ENCODE data around the gene BICRA.
"Not testable (repeated sequence)": the region's sequence is repeated elsewhere in the genome, so short reads cannot be mapped to it uniquely, and the experiment has no call there.

The BICRA gene

DNA sequence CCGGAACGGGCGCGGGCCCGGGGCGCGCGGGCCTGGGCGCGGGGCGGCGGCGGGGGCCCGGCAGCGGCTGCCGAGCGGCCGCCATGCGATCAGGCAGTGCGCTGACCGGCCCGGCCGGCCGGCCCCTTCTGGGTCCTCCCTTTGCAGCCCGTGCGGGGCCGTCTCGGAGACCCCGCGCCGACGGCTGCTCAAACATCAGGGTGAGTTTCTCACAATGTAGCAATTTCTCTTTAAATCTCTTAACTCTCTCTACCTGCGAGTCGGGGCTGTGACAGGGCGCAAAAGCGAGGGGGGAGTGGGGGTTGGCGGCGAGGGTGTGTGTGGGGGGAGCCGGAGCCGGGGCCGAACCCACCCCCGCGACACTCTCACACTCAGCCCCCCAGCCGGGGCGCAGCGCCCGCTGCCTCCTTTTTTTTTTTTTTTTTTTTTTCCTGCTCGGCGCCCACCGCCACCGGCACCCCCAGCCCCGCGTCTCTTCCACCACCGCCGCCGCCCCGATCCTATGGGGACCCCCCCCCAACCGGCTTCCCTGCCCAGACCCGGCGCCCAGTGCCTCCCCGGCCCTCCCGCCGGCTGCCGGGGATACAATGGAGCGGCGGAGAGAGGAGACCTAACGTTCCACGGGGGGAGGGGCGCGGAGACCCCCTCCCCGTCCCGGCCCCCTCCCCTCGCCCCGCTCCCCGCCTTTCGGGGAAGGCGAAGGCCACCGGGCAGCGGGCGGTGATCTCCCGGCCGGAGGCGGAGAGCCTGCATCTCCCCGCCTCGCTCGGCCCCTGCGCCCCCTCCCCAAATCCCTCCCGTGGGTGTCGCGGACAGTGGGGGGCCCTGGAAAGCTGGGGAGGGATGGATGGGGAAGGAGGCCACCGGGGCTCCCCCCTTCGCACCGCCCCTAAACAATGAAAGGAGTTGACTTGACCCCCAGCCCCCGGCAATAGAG lies at the start of gene BICRA:
TSS of gene BICRA (plus strand) at position 166 of the 937 bp plus-strand sequence. CDS start 64,441 bp downstream, outside the sequence.
- peak; percentile 94 for DNase-seq

DNA sequence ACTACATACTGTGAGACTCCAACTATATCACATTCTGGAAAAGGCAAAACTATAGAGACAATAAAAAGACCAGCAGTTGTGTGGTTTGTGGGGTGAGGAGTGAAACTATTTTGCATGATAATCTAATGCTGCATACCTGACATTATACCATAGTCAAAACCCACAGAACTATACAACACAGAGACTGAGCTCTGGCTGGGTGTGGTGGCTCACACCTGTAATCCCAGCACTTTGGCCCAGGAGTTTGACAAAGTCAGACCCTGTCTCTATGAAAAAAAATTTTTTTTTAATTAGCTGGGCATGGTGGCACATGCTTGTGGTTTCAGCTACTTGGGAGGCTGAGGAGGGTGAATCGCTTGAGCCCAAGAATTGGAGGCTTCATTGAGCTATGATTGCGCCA lies 47.9 kb upstream of the BICRA start:
- DNase-seq, result no peak

DNA sequence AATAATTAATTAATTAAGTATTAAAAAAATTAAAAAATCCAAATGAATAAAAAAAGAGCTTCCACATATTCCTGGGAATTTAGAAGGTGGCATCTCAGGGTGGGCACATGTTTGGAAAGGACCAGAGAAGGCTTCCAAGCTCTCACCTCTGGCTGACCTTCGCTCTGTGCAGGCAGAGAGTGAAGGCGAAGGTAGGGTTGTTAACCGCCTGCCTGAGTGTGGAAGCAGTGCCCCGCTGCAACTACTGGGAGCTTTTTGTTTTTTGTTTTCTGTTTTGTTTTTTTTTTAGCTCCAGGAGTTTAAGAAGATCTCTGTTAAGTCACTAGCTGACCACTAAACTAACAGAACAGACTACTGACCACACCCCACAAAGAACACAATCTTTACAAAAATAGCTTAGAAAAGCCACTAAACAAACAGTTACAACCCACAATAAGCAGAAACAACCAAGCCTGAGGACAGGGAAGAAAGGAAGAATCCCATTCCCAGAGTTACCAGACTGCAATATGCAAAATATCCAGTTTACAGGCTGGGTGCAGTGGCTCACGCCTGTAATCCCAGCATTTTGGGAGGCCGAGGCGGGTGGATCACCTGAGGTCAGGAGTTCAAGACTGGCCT lies 47.4 kb upstream of the BICRA start:
- DNase-seq, result no peak

DNA sequence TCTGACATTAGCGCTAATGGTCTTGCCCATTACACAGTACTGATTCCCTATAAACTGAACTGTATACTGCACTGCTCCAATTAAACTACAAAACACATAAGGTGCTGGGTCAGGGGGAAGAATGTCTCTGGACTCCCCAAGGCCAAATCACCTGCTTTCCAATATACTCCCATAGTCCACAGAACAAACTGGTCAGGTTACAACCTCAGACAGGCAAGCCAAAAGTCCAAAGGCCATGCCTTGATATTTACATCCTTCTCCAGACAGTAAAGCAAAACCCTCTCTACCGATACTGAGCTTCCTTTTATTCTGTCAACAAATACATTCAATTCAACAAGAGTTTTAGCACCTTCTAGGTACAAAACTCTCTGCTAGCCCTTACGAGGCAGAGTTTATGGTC lies 44.9 kb upstream of the BICRA start:
- no peak for DNase-seq

DNA sequence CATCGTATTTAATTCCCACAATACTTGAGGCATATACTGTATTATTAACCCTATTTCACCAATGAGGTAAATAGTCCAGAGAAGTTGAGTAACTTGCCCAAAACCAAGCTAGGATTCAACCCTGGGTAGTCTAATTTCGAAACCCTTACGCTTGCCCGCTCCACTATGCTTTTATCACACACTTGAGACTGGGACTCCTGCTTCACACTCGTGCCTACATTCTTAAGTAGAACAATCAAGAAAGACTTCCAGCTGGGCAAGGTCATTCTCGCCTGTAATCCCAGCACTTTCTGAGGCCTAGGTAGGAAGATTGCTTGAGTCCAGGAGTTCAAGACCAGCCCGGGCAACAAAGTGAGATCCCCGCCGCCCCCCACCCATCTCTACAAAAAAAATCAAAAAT lies 39.6 kb upstream of the BICRA start:
- no peak for DNase-seq

DNA sequence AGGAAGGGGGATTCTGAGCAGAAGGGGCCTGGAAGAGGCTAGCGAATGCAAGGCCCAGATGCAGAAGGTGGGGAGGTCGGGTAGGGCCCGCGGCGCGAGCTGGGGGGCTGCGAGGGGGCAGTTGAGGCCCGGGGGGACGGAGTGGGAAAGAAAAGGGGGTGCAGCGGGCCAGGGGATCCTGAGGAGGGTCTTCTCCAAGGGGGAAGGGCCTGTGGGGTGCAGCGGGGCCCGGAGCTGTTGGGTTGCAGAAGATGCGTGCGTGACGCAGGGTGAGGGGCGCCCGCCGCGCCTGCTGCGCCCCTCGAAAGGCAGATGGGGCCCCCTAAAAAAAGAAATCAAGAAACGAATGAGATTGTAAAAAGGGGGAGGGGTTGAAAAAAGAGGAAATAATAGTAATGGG lies 36.3 kb upstream of the BICRA start:
- no peak for DNase-seq

DNA sequence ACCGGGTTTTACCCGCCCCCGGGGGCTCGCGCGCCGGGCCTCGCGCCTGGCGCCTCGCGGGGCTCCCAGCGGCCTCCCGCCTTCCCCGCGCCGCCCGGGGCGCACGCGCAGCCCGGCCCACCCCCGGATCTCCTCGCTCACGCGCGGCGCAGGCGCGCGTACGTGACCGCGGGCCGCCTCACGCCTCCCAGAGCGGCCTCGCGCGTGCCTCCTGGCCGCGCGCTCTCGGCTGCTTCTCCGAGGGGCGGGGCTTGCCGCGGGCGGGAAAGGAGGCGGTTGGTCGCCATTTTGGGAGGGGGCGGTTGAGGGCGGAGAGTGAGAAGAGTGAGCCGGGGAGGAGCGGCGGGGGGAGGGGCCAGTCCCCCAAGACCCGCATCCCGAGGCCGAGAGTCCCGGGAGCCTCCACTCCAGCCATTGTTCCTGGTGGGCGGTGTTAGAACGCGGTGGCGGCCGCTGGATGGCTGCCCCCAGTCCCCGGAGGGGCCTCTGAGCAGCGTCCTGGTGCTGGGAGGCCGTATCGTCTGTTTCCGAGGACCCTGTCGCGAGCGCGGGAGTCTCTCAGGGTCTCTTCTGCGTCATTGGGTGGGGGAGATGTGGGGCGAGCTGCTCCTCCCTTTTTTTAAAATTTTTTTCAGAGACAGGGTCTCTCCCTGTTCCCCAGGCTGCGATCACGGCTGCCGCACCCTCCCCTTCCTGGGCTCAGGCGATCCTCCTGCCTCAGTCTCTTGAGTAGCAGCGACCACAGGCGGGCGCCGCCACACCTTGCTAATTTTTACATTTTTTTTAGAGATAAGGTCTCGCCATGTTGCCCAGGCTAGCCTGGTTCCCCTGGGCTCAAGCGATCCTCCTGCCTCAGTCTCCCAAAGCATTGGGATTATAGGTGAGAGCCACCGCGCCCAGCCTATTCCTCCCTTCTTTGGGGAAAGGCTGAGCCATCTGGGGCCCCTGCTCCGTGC lies 35.6 kb upstream of the BICRA start, which contains the start of gene ZNF541:
TSS of gene ZNF541 (minus strand) at position 78 of the 956 bp plus-strand sequence. CDS start 17,292 bp downstream, outside the sequence.
- DNase-seq, result peak; percentile 79

DNA sequence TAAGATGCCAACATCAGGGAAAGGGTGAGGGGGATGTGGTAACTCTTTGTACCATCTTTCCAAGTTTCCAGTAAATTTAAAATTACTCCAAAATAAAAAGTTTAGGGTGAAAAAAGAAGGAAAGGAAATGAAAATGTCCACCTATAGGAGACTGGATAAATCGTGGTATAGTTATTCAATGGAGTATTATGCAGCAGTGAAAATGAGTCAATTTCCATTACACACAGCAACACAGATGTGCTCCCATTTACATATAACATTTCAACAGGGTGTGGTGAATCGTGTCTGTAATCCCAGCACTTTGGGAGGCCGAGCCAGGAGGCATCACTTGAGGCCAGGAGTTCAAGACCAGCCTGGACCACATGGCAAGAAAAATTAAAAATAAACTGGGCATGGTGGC lies 28.5 kb upstream of the BICRA start:
- DNase-seq, result no peak

DNA sequence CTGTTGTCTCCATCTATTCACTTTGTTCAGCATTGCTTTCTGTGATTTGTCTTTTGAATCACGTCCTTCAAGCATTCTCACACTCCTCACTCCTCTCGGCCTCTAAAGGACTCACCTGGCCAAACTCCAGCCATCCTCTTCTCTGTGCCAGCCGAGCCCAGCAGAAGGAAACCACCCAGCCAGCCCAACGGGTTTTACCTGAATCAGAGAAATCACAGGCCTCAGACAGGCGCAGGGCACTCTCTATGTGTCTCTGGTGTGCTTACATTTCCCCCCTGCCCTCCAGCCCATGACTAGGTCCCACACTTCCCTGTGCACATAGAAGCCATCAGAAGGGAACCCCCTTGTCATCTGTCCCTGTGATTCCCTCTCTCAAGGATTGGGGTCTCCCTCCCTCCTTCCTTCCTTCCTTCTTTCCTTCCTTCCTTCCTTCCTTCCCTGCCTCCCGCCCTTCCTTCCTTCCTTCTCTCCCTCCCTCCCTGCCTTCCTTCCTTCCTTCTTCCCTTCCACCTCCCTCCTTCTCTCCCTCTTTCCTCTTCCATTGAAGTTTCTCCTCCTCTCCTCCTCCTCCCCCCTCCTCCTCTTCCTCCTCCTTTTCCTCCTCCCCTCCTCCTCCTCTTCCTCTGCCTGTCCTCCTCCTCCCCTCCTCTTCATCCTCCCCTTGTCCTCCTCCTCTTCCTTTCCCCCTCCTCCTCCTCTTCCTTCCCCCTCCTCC lies 27.2 kb upstream of the BICRA start:
- no peak for DNase-seq

DNA sequence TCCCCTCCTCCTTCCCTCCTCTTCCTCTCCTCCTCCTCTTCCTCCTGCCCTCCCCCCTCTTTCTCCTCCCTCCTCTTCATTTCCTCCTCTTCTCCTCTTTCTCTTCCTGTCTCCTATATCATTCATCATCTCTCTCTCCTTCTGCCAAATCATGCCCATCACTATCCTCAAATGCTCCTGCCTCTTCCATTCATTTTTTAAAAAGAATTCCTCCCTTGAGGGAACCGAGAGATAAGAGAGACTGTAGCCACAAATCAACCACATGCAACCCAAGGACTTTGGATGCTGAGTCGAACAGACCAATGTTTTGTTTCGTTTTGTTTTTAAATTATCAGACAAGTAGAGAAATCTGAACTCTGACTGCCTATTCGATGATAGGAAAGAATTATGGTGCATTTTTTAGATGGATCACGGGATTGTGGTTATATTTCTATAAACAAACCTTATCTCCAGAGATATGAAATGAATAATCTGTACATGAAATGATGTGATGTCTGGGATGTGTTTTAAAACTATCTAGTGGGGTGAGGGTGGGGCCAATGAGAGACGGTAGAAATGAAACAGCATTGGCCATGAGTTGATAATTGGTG lies 26.5 kb upstream of the BICRA start:
- DNase-seq, result no peak

DNA sequence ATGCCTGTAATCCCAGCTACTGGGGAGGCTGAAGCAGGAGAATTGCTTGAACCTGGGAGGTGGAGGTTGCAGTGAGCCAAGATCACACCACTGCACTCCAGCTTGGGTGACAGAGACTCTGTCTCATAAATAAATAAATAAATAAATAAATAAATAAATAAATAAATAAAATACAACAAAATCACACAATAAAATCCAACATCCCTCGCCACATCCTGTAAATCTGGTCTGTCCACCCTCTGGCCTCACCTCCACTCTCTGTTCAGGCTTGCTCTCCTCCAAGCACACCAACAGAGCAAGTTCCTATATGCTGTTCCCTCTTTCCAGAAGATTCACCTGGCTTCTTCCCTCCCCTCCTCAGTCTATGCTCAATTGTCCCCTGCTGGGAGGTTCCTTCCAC lies 25.8 kb upstream of the BICRA start:
- not testable (repeated sequence) for DNase-seq

DNA sequence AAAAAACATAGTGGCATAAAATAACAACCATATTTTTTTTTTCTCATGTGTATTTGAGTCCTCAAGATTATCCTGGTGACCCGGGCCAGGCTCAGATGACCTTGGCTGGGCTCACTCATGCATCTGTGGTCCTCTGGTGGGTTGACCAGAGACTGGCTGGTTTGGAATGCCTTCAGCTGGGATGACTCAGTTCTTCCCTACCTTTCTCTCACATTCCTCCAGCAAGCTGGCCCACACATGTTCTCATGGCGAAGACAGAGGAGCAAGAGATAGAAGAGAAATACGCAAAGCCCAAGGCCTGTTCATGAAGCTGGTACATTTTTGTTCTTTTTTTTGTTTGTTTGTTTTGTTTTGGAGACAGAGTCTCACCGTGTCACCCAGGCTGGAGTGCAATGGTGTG lies 21.6 kb upstream of the BICRA start:
- DNase-seq, result no peak

DNA sequence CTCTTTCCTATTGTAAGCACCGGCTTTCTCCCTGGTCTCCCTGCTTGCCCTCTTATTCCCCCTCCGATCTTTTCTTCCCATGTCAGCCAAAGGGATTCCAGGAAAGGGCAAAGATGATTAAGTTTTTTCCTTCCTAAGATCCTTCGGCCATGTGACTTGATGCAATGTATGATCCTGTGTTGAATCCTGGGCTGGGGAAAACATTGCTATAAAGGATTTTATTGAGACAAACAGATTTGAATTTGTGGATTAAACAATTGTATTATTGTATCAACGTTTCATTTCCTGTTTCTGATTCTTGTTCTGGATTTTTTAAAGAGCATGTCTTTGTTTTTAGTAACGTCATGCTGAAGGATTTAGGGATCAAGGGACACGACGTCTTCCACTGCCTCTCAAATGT lies 19.1 kb upstream of the BICRA start:
- no peak for DNase-seq

DNA sequence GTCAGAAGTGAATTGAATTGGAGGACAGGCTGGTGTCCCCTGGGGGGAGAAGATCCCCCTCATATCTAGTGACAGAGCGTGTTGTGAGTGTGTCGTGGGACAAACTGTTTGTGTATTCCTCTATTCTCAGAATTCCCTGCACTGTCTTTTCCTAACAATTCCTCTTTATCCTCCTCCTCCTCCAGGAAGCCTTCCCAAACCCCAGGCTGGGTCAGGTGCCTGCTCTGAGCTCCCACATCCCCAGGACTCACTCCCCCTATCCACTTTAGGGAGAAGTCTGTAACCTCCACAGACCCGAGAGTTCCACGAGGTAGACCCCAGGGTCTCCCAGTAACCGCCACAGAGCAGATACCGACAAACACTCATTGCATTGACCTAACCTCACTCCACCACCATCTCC lies 15.1 kb upstream of the BICRA start:
- DNase-seq, result no peak

DNA sequence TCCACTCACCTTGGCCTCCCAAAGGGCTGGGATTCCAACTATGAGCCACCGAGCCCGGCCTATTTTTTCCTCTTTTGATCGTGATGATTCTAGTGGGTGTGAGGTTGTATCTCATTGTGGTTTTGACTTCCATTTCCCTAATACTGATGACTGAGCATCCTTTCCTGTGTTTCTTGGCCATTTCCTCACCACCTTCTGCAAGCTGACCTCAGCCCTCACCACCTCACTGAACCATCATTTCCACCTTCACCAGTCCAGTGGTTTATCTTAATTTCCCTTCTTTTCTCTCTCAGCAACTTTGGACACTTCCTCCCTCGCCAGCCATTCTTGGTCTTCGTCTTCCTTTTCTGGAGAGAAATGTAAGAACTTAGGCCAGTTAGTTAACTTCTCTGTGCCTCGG lies 13.0 kb upstream of the BICRA start:
- no peak for DNase-seq

DNA sequence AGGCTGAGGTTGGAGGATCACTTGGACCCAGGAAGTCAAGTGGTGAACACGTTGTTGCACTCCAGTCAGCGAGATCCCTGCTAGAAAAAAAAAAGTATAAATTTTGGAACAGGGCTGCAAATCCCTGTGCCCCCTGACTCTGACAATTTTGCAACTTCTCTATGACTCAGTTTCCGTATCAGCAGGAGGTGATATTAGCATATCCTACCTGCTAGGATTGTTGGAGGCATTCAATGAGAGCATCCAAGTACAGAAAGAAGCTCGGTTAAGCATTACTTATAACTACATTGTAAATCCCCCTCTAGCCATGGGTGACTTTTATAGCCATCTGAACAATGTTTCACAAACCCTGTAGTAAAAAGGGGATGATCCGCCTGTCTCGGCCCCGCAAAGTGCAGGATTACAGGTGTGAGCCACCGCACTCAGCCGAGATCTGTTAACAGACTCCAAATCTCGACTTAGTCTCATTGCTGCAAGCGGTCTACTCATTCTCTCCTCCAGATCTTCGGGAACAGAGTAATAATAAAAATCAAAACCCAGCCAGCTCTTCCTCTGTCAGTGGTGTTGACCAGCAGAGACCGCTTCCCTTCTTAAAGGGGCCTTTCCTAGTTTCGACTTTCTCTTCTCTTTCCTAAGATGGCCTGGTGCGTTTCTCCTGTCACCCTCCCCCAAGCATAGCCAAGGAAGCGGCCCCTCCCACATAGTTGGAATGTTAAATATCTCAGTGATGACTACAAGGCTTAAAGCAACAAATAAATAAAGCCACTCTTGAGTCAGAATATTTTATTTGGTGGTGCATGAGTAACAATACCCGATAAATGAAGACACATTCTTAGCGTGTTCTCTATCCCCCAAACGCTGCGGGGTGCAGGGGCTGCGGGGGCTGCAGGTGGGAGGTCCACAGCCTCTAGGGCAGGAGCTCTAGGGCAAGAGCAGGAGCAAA lies 10.3 kb upstream of the BICRA start:
- DNase-seq, result peak; percentile 64

DNA sequence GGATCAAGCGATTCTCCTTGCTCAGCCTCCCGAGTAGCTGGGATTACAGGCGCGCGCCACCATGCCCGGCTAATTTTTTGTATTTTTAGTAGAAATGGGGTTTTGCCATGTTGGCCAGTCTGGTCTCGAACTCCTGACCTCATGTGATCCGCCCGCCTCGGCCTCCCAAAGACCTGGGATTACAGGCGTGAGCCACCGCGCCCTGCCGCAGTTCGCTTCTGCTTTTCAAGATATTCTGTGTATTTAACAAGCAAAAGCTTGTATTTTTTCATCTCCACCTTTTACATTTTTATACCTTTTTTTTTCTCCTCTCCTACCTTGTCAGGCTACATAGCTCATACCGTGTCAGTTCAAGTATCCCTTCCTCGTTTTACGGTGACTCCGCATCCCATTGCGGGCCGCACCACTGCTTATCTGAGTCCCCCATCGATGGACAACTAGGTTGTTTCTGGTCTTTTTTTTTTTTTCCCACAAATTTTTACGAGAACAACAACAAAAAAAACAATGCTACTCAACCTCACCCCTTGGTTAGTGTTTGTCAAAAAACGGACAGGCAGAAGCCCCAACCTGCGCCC lies 9.2 kb upstream of the BICRA start:
- not testable (repeated sequence) for DNase-seq

DNA sequence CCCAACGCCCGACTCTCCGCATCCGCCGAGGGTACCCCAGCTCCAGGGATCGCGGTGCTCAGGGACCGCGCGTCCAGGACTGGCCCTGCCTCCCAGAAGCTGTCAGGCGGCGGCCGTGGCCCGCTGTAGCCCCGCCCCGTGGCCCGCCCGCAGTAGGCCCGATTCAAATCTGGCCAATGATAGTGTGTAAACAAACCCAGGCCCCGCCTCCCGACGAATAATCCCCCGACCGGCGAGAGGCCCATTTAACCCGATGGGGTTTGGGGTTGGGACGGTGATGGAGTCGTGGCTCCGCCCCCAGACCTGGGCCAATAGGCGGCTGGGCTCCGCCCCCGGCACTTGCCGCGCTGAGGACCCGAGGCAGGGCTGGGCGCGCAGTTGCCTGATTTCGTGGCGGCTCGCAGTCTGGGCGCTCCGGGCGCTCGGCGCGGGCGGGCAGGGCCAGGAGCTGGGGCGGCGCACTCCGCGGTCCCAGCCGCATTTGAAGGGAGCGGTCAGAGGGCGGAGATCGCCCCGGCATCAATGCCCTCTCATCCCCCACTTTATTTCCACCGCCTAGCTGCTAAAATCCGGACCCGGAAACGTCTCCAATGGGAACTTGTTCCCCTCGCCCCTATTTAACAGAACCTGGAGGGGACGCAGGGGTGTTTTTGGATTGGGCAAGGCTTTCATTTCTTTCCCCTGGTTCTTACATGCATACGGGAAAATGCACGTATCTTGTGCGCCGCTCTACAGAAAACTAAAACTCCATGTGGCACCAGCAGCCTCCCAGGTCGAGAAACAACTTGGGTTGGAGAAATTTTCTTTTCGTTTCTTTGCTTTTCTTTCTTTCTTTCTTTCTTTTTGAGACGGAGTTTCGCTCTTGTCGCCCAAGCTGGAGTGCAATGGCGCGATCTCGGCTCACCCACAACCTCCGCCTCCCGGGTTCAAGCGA lies 8.4 kb upstream of the BICRA start:
- DNase-seq, result peak; percentile 100

Data from eye (tissue), 1 donor.